ENCODE measurements around the gene ADISSP. TPM values are rescaled to one million over a fixed set of nuclear protein-coding genes. Genes with fewer than 3 reads are reported as not detected.

ADISSP gene
- total RNA-seq, 1 donor from 2014 or later, result 10.3 TPM

DNA sequence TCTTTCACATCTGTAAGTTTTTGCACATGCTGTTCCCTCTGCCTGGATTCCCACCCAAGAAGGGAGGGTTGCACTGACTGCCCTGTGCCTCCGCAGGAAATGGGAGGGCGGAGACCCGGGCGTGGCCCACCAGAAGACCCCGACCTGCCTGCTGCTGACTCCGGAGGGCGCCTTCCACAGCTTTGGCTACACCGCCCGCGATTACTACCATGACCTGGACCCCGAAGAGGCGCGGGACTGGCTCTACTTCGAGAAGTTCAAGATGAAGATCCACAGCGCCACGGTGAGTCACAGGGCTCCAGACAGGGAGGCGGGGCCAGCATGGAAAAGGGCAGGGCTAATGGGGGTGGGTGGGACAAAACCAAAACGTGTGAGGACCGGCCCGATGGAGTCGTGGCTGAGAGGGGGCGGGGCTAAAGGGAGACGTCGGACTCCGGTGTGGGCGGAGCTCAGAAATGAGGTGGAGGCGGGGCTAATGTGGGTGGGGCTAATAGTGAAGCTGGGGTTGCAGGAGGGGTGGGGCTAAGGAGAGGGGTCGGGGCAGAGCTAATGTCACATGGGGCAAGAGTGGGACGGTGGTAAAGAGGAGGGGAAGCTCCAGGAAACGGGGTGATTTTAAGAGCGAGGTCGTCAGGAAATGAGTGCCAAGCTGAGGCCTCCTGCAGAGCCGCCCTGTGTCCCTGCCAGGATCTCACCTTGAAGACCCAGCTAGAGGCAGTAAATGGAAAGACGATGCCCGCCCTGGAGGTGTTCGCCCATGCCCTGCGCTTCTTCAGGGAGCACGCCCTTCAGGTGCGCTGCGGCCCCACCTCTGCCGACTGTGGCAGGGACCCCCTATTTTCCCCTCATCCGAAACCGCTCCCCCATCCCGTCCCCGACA lies 22.5 kb downstream of the ADISSP start:
- ATAC-seq (peak; percentile 58), DNase-seq (peak; percentile 78)
- intact Hi-C loops (cut with micrococcal nuclease), result no loop called here

DNA sequence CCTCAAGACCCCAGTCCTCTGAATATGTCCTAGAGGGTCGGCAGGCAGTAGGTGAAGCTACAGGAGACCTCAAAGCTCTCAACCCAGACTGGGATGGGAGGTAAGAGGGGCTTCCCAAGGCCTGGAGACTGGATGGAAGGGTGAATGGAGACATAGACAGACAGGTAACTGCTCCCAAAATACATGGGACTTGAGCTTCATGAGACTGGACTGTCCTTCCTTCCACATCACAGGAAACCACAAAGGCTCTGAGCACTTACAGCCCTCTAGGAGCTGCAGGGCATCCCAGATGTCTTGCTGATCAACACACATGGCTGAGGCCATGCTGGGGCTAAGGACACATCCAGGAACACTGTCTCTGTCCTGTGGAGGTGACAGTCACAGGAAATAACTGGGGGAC lies 23.5 kb downstream of the ADISSP start:
- ATAC-seq (no peak), DNase-seq (no peak)
- intact Hi-C loops (cut with micrococcal nuclease), result no loop called here

GRCh38 chr20:3743251-3743650 lies 24.3 kb downstream of the ADISSP start:
- ATAC-seq, result no peak
- intact Hi-C loops (cut with micrococcal nuclease), result no loop called here
- DNase-seq, result no peak

DNA sequence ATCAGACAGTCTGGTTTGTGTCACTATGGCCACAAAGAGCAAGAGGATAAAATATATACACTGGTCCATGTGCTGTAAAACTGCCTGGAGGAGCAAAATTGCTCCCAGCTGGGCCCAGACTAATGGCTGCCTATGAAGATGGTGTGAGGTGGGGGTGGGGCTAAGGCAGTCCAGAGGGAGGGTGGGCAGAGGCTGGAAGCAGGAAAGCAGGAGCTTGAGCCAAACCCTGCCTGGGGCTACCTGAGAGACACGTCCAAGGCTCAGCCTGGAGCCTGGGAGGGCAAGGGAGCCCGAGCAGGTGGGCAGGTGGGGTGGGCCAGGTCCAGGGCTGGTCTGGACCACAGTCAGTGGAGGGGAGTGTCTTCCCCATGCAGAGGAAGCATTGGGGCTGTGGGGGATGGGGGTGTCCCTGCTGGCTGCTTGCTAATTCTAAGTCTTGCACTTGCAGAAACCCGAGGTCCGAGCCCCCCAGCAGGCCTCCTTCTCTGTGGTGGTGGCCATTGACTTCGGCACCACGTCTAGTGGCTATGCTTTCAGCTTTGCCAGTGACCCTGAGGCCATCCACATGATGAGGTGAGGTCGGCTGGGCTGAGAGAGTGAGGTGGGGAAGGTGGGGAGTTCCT lies 25.6 kb downstream of the ADISSP start:
- ATAC-seq, result no peak
- DNase-seq, result no peak
- intact Hi-C loops (cut with micrococcal nuclease), result no loop called here

DNA sequence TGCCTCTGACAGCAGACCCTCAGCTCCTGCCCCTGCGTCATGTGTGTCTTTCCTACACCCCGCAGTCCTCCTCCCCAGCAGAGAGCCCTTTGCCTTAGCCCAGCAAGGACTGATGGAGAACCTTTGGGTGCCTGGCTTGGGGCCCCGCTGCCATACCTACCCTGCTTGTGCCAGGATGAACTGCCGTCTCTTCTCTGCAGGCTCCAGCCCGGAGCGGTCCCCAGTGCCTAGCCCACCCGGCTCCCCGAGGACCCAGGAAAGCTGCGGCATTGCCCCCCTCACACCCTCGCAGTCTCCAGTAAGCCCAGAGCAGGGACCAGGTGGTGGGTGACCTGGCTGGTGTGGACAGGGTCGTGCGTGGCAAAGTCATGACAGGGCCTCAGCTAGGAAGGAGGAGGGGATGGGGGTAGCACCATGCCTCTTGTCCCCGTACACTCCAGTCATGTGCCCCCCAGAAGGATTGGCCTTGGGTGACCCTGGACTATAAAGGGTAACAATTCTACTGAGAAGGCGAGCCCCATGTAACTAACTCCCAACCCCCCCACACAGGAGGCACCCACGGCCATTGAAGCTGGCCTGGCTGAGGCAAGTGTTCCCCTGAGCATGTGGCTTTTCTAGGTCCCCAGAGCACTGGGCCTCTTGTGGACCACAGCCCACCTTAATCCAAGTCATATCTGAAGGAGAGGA lies 26.8 kb downstream of the ADISSP start:
- ATAC-seq (no peak), DNase-seq (no peak)
- intact Hi-C loops (cut with micrococcal nuclease), result no loop called here

- no peak for ATAC-seq
- no peak for DNase-seq
- intact Hi-C loops (cut with micrococcal nuclease), result no loop called here
Measured at GRCh38 chr20:3739926-3740451, 27.6 kb downstream of the ADISSP start.

GRCh38 chr20:3739054-3739925 lies 28.3 kb downstream of the ADISSP start:
- ATAC-seq, result peak; percentile 73
- DNase-seq, result no peak
- intact Hi-C loops (cut with micrococcal nuclease), result no loop called here

DNA sequence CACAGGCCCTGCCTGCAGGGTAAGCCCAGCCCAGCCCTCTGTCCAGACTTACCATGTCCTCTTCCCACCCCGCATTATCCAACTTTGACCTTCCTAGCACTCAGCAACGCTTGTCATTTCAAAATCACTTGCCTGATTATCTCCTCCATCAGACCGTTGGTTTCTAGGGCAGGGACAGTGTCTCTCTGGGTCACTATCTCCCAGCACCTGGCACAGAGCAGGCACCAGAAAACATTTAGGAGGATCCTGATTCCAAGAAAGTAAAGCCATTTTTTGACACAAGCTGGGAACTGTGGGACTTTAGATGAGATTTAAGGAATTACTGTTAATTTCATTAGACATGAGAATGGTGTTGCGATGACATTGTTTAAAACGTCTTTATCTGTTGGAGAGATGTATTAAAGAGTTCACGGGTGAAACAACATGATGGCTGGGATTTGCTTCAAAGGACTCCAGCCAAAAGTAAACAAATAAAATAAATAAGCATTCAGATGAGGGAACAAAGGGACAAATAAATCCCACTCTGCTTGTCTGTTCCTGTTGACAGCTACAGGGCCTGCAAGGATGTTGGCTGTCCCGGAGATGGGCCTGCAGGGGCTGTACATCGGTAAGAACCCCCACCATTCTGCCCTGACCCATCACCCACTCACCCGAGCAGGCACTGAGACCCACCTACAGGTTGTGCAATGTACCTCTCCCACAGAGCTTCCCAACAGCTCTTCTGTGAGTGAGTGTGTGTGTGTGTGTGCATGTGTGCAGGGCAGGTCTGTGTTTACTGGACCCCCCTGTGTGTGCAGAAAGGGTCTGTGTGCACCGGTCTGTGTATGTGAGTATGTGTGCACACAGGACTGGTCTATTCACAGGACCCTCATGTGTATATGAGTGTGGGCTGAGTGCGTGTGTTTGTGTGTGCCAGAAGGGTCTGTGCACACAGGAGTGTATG lies 29.2 kb downstream of the ADISSP start:
- ATAC-seq (no peak), DNase-seq (peak; percentile 7)
- intact Hi-C loops (cut with micrococcal nuclease), result no loop called here

DNA sequence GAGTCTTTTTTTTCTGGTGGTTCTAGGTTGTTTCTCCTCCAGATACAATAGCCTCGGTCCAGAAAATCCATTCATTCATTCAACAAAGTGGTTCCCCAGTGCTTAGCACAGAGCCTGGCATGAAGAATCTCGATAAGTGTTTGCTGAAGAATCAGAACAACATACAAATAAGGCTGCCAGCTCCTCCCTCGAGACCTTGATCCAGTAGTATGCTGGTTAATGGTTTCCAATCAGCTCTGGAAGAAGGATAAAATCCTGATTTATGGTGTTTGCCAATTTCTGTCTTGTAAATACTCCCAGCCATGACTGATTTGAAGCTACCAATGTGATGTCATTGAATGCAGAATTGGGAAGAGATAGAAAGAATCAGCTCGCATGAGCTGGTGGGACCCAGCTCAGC lies 31.8 kb downstream of the ADISSP start:
- ATAC-seq, result no peak
- no peak for DNase-seq
- intact Hi-C loops (cut with micrococcal nuclease), result no loop called here

GRCh38 chr20:3734111-3734843 lies 33.3 kb downstream of the ADISSP start:
- intact Hi-C loops (cut with micrococcal nuclease), result no loop called here
- DNase-seq (peak; percentile 57), ATAC-seq (peak; percentile 54)

GRCh38 chr20:3733119-3733995 lies 34.2 kb downstream of the ADISSP start:
- ATAC-seq, result peak; percentile 15
- DNase-seq, result peak; percentile 28
- intact Hi-C loops (cut with micrococcal nuclease), result no loop called here

DNA sequence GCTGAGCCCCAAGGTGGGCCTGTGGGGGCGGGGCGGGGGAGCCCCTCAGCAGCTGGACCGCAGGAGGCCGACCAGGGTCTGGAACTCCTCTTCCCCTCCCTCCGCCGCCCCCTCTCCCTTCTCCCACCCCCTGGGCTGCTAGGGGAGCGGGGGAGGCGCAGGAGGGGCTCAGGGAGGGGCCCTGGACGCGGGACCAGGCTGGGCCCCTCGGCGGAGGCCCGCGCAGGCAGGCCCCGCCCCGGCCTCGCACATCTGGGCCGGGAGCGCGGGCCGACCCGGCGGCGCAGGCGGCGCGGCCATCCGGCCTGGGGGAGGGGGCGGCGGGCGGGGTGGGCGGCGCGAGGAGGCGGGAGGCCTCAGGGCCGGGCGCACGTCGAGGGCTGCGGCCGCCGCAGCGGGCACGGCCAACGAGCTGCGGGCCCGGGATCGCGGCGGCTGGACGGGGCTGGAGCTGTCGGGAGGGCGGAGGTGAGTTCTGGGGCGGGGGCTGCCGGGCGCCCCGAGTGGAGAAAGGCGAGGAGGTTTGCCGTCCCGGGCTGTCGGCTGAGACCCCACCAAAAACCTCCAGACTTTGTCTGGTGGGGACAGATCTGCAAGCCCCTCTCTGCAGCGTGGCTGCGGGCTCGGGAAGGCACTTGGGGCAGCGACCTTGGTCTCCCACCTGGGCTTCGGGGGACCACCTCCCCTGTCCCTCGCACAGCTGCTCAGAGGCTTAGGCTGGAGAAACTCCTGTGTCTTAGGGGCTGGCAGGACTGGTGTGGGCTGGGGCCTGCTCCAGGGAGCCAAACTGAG lies 35.0 kb downstream of the ADISSP start, which contains the start of gene HSPA12B:
TSS of gene HSPA12B (plus strand) at position 359 of the 792 bp plus-strand sequence. CDS start 5,990 bp downstream, outside the sequence.
- DNase-seq (peak; percentile 50), ATAC-seq (peak; percentile 44)
- intact Hi-C loops (cut with micrococcal nuclease), result no loop called here

- ATAC-seq, result no peak
- intact Hi-C loops (cut with micrococcal nuclease), result no loop called here
- no peak for DNase-seq
Measured at GRCh38 chr20:3731944-3732326, 35.6 kb downstream of the ADISSP start.

- DNase-seq (no peak), ATAC-seq (no peak)
- intact Hi-C loops (cut with micrococcal nuclease), result no loop called here
Measured at GRCh38 chr20:3730803-3731672, 36.5 kb downstream of the ADISSP start.

Data from left ventricle myocardium superior (tissue), 1 donor.